GM18498 (cell line): ENCODE data around the gene DOK6.

Source experiments
- ATAC-seq: cut with Tn5 transposase; IDR thresholded peaks from one replicate; pipeline ENCODE4 v1.9.1; 2021; ENCODE audit warnings: mild to moderate bottlenecking, moderate library complexity; ENCODE audit not compliant: unreplicated experiment

DOK6 gene

DNA sequence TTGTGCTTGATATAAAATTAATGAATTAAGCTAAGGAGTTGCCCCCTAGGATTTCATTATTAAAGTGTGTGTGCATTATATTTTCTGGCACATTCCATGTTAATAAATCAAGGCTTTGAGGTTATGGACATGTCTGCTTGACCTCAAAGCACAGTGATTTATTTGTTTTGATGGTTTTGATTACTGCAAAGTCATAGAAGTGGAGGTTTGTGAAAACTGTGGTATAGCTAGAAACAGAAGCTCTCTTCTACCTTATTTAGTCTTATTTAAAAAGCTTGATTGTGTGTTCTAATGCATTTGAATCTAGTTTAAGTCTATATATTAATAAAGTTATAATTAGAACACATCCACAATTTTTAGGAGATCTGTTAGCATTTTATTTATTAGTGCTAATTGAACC, 32.2 kb downstream of the DOK6 start:
- no peak for ATAC-seq

DNA sequence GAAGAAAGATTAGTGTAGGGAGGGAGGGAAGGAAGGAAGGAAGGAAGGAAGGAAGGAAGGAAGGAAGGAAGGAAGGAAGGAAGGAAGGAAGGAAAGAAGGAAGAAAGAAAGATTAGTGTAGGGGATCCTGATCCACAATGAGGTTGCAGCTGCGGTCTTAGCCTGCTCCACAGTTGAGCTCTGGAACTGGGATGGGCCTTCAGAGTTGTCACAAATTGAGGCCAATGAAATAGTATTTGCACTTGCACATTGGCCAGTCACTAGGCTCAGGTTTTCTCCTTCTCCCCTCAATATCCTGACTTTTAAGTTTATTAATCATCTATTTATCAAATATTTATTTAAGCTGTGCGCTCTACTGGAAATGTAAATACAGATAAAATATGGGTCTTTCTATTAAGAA, 34.3 kb downstream of the DOK6 start:
- ATAC-seq: no peak

DNA sequence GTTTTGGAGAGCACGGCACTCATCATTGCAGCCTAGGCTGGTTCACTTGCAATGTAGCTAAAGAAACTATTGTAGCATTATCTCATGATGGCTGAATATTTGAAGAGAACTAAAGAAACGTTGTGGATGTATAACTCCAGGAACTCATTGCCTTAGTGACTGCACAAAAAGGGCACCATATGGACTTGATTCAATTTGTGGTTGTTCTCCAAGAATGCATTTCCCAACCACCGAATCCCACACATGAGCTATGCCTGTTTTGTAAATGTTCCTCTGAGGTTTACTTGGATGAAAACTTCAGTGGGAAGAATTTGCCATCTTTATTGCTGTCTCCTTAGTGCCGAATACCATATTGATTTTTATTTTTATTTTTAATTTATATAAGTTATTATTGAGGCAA, 43.5 kb downstream of the DOK6 start:
- ATAC-seq: no peak

DNA sequence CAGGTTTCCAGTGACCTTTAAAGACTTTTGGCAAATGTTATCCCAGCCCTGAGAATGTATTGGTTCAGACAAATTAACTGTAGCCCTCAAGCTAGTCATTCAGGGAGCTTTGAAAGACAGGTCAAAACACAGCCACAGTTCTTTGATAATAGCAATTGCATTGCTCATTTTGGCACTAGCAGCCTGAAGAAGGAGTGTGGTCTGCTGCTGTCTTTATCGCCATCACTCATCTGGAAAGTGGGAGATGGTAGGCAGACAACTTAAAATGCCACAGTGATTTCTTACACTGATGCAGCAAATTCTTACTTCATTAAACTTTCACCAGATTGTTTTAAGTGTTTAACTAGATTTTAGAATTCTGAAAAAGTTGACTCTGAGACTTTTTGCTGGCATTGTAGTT, 47.2 kb downstream of the DOK6 start:
- ATAC-seq: no peak

DNA sequence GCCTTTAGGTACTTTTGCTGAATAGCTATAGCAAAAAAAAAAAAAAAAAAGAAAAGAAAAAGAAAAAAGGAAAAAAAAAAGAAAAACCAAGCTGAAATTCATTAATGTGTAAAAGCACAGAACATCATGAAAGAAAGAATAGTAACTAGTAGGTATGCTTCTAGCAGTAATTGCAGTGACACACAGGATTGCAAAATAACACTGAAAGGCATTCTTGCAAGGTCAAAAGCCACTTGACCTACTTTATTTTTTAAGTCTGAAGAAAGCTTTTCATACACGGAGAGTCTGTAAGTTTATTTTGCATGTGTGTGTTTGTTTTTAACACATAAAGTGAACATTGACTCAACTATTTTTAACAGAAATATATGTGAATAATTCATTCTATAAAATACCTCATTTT, 54.4 kb downstream of the DOK6 start:
- ATAC-seq: no peak

DNA sequence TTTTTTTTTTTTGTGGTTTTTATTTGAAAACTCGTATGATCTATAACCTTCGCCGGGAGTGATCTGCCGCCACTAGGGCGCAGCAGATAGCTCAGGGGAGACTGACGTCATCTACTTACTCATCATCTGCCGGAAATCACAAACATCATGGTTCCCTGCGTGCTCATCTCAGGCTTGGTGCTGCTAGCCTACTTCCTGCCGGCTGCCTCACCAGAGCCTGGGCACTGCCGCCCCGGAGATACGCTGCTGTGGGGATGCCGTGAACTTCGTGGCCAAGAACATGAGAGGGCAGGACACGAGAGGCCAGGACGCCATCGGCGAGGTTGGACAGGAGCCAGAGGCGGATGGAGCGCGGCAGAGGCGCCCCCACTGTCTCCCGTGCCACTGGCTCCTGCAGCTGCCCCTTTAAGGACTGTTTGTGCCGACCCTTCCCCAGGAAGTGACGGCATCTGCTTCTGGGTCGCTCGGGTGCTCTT, 68.8 kb downstream of the DOK6 start:
- no peak for ATAC-seq

DNA sequence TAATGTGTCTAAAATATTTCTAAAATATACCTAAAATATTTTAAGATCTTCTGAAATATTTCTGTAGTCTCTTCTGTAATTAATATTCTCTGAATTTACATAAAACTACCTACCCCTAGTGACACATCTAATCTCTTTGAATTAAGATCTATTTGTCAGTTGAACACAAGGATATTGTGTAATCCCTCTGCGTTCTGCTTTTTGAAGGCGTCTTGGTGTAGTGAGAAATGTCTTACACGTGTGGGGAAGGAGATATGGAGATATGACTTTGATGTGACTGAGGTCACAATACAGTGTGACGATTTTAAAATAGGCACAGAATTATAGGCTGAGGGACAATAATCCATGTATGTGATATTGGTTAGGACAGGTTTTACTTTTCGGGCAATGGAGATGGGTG, 79.8 kb downstream of the DOK6 start:
- ATAC-seq: no peak

DNA sequence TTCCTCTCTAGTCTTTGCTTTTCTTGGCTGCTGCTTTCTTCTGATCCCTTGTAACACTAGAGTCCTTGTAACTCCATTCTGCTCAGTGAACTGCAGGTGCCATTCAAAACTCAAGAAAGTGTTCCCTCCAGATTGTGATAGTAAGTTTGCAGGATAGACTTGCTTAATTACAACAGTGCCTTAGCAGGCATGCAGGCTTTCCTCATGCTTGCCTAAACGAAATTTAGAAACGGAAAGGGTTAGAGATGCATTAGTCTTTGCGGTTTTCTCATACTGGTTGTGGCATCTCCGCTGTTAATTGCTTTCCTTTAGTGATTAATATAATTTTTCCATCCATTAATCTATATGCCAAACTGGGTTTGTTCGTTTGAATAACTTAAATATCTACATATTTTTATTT, 82.9 kb downstream of the DOK6 start:
- no peak for ATAC-seq

DNA sequence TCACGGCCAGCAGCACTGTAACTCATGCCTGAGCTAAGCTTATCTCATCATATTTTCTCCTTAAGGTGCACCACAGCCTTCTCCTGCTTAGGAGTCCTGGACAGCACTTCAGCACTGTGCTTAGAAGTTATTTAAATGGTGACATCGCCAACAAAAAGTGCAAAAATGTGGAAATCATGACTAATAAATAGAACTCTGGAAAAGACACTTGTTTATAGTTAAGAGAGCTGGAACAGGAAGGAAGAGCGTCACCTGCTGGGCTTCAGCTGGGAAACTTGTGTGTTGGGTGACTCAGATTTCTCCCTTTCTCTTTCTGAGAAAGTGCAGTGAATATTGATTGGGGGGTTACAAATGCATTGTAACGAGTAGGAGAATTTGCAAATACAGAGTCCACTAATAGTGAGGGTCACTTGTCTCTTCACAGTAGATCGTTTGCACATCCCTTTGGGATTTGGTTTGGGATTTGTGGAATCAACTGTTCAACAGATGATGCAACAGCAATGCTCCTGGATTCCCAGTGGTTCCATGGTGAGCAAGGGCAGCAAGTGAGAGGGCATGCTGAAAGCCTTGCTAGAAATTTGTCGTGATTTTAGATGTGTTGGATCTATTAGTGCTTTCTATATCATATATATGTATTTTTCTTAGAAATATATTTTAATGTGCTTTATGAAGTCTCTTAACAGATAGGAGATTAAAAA, 84.2 kb downstream of the DOK6 start:
- no peak for ATAC-seq

DNA sequence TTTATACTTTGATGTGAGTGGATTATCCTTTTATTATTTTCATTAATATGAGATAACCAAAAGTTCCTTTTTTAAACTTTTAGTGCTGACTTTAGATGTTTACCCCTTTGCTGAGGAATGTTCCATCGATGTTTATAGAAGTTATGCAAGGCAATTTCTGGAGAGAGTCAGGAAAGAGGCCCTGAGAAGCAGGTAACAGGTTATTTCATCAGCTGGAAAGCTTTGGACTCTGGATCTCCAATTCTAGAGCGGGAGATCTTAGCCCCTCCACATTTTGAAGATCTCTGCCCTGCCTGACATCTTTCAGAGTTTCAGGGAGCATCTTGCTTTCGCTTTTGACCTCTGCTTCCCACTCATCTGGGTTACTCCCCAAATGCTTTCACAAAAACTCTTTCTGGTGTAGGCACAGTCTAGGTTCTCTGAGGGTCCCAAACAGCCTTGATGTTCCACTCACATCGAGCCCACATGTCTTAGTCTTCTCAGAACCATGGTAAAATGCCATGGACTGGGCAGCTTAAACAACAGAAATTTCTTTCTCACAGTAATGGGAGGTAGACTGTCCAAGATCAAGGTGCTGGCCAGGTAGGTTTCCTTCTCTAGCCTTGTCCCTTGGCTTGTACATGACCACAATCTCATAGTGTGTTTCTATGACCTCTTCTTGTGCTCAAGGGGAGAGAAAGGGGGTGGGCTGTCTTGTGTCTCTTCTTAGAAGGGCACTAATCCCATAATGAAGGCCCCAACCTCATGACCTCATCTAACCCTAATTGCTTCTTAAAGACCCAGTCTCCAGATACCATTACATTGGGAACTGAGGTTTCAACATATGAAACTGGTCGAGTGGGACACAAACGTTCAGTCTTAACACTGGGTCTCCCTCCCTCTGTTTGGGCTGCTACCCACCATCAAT, 87.1 kb downstream of the DOK6 start:
- ATAC-seq: no peak

DNA sequence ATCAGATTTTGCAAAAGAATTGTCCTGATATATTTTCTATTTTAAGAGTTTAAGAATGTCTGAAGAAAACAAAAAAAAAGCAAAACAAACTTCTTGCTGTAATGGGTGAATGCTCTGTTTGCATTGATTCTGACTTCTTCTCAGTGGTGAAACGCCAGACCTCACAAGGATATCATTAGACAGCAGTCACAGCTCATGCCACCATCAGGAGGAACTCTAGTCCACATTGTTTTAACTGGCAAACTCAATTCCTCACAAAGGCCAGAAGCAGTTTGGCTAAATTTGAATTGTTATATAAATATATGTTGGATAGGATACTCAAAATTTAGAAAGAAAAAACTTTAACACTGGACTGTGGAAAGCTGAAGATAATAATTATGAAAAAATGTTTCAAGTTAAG, 89.4 kb downstream of the DOK6 start:
- ATAC-seq: no peak

DNA sequence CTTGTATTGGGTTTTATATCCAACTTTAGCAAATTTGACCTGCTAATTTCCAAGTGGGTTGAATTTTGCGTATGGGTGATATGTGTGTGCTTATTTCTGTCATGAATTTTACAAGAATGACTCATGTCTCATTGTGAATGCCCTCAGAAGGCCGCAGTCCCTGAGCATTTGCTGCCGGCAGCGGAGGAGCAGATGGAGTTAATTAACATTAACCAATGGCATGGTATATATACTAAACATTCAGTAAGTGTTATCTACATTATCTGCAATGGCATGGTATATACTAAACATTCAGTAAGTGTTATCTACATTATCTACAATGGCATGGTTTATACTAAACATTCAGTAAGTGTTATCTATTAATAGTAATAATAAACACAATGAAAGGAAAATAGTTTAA, 90.1 kb downstream of the DOK6 start:
- ATAC-seq: no peak

DNA sequence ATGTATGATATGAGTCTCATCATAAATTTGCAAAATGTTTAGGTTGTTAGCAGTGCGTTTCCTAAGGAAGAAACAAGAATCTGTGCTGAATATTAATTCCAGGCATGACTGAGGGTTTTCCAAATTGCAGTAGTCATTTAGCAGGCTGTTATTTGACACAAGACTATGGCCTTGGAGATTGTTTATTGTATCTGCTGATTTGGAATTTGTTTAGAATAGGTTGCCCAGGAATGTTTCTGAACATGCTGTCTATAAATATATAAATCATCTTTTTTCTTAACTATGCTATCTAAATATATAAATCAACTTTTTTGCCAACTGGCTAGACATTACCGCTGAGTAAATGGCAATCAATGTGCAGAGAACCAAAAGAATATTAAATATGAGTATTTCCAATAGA, 90.9 kb downstream of the DOK6 start:
- ATAC-seq: no peak

DNA sequence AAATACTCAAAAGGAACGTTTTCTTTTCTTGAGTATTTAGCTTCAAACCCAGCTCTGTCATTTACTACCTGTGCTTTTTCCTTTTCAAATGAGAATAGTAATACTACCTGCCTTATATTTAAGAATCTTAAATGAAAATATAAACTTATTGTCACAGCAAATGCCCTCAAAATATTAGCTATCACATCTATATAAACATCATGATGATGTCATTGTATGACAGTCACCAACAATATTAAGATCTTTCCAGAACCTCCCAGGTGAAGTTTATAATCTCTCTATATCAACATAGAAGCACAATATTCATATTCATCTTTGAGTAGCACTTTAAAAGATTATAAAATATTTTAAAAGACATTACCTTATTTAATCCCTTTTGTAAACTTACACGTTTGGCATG, 92.2 kb downstream of the DOK6 start:
- ATAC-seq: no peak

DNA sequence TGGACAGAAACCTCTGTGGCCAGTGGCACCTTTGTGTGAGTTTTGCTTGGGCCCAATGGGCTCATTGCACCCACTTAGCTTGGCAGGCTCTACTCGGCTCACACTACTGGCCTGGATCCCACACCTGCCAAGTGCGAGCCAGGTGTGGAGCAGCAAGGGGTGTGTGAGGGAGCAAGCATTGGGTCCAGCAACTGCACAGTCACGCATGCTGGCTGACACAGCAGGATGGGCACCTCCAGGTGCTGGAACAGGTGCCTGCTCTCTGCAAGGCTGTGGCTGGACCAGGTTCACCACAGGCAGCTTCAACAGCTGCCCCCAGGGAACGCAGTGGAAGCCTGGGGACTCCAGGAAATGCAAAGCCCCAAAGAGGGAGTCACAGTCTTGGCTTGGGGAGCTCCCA, 94.2 kb downstream of the DOK6 start:
- ATAC-seq: no peak

DNA sequence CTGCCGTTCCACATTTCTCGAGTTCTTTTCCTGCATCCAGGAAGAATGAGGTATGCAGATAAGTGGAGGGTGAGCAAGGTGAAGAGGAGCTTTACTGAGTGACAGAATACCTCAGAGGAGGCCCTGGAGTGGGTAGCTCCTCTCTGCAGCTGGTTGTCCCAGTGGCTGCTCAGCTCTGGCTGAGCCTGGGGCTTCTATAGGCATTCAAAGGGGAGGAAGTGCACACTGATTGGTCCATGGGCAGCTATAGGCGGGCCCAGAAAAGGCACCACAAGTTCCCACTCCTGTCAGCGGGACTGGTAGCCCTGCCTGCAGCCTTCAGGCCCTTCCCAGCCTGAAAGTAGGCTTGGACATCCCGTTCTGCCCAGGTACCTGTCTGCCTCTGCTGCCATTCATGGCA, 94.7 kb downstream of the DOK6 start:
- no peak for ATAC-seq

DNA sequence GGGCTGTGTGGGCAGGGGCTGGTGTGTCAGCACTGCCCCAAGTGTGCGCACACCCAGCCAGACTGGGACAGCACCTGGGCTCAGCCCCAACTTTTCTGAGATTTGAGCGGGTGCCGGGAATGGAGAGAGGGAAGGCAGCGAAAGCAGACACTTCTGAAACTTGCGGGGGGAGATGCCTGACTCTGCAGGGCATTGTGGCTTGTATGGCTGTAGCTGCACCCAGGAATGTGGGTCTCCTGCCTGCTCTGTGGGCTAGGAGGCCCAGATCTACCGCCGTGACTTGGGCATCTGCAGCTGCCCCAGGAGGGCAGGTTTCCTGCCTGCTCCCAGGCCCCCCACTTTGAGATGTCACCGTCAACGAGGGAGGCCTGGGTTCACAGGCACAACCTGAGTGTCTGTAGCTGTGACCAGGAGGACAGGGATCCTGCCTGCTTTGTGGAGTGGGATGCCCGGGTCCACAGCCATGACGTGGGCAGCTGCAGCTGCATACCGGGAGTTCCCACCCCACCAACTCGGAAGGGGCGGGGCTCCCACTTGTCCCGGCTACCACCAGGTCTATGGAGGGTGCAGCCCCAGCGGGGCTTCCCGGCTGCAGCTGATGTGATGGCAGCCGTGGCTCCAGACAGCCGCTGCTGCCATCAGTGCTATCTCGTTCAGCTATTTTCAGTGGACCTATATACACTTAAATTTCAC, 95.3 kb downstream of the DOK6 start:
- no peak for ATAC-seq

DNA sequence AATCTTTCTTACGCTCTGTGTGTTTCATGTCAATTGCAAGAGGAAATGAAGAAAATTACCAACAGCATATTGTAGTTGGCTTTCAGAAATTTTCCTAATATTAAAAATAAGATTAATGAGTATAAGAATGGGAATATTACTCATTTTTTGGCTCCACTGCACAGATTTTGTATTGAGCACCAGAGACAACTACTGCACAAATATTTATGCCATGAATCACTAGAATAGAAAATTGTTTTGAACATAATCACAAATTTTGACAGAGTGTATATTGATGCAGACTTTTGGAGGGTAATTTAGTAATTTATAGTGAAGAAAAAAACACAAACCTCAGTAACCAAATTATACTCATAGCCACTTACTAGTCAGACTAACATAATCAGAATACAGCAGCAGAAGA, 118.3 kb downstream of the DOK6 start:
- no peak for ATAC-seq

DNA sequence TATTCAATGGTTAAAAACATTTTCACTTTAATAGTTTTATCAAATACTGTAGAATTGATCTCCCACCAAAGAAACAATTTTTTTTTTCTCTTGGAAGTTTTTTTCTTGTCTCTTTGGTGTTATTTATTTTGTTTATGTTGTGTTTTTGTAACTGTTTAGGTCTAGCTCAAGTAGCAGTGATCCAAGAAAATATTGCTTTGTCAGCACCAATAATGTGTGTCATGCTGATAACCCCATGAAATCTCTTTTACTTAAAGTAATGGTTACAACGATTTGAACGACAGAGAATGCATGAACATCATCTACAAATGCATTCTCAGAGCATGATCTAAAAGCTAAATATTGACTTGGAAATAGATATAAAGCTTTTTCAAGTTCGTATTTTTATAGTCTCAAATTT, 122.9 kb downstream of the DOK6 start:
- no peak for ATAC-seq

DNA sequence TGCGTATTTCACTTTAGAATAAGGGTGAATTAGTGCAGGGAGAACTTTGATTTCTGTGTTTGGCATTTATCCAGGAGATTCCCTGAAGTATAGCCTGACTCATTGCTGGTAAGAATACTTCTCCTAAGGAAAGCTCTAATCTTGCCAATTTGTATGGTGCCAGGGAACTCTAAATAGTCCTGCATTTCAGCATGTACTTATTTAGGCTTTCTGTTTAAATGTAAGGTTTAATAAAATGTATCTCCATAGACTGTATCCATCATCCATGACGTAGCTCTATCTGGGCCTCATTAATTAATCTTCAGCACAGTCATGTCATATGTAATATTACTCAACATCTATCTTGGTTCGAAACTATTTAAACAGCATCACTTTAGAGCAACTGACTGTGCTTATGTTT, 127.7 kb downstream of the DOK6 start:
- ATAC-seq: no peak

DNA sequence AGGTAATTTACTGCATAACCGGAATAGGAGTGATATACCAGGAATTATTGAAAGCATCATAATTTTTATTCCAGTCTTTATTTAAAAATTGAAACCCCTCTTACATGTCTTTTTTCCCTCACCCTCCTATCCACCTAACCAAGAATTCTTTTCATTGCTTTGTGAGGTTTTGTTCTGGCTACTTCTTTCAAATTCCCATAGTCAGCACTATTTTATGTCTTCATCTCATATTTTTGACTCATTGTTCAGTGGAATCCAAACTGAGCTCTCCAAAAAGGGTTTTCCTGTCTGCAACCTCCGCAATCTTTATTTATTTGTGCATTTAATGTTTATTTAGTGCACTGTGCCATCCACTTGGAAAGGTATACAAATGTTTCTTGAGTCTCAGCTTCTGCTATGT, 128.5 kb downstream of the DOK6 start:
- ATAC-seq: no peak

DNA sequence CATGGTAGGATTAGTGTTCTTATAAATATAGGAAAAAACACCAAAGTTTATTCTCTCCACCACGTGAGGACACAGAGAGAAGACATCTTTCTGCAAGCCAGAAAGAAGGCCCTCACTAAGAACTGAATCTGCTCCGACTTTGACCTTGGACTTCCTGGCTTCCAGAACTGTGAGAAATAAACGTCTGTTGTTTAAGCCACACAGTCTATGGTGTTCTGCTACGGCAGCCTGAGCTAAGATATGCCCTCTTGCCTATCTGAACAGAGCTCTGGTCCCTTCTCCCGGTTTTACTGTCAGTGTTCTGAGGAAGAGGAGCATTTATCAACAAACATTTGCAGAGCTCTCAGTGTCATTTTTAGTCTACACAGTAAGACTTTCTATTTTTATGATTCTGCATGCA, 131.3 kb downstream of the DOK6 start:
- no peak for ATAC-seq
